ENCODE measurements around the gene POLA1.

DNA sequence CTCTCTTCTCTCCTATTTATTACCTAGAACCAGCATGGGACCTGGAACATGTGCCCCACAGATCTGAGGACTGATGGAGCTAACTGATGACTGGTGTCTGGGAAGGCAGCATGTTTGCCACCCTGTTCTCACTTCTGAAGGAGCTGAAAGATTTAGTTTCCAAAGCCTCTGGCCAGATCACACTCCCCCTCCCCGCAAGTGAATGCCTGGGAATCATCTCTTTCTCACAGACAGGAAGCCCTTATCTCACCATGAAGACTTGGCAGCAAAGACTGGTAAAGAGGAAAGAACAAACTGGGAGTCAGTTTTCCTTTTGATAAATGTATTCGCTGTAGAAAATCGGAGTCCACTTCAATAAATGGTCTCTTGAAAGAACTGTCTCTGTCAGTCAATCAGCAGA lies 25.6 kb upstream of the POLA1 start:
- TF ChIP-seq CREB1 (IDR thresholded peaks at IDR 0.05; ENCODE audit: low read depth) (no peak), USF1 (IDR thresholded peaks at IDR 0.05) (no peak), RAD21 (IDR thresholded peaks at IDR 0.05; ENCODE audit: low read depth) (no peak), TAF1 (IDR thresholded peaks at IDR 0.05; ENCODE audit: low read depth) (no peak)

All from Ishikawa (cell line).